Measurements from ENCODE around the gene SAMD9. TPM values are rescaled to one million over a fixed set of nuclear protein-coding genes. Genes with fewer than 3 reads are reported as not detected.

The SAMD9 gene
- total RNA-seq (2022; extraction: Qiagen RNA extraction; ENCODE audit: low read depth): 1.8 to 7.4 TPM (median 5.9 TPM) in 5 replicates

GRCh38 chr7:93117852-93118530 lies at the start of gene SAMD9:
Gene SAMD9 (minus strand): TSS chr7:93117979. CDS start chr7:93106097, 11,882 bp downstream.

GRCh38 chr7:93148144-93148543 lies 30.4 kb upstream of the SAMD9 start, which contains the start of gene SAMD9L:
Gene SAMD9L (minus strand): TSS chr7:93148385. CDS start chr7:93135971, 12,414 bp downstream.

Other genes with a start within 250 kb of the SAMD9 start
- gene SAMD9L, start 30.4 kb upstream of the SAMD9 start, total RNA-seq (2022; extraction: Qiagen RNA extraction; ENCODE audit: low read depth): 0.58 to 1.2 TPM (median 0.72 TPM) in 5 replicates
- gene HEPACAM2, start 108.5 kb upstream of the SAMD9 start, total RNA-seq (2022; extraction: Qiagen RNA extraction; ENCODE audit: low read depth): not detected in 5 replicates
- 4.8 to 6.6 TPM (median 5.5 TPM) in 5 replicates for gene VPS50, start 114.4 kb upstream of the SAMD9 start, total RNA-seq (2022; extraction: Qiagen RNA extraction; ENCODE audit: low read depth)